HAP-1 (cell line): Measurements from ENCODE around the gene DTWD1.
"Not testable (repeated sequence)": the region's sequence is repeated elsewhere in the genome, so short reads cannot be mapped to it uniquely, and the experiment has no call there.

Experiments
- DNase-seq, 2 experiments: peaks; one replicate each; pipeline ENCODE4 v3.0.0-alpha.2; 2016 to 2020; ENCODE audit warnings: low spot score in 2 of 2
- H3K27me3 ChIP-seq: fragments of 250-450 bp; sonication (Bioruptor Pico); 2 replicates; pipeline ENCODE4 v1.5.1; 2020; ENCODE audit warnings: low read depth, mild to moderate bottlenecking, moderate library complexity
- H3K36me3 ChIP-seq: fragments of 250-450 bp; sonication (Bioruptor Pico); replicated peaks from 2 replicates; pipeline ENCODE4 v1.5.1; 2020; ENCODE audit warnings: mild to moderate bottlenecking
- H3K4me1 ChIP-seq: fragments of 250-450 bp; sonication (Bioruptor Pico); 2 replicates; pipeline ENCODE4 v1.5.1; 2020; ENCODE audit warnings: mild to moderate bottlenecking
- H3K4me3 ChIP-seq: fragments of 250-450 bp; sonication (Bioruptor Pico); 2 replicates; pipeline ENCODE4 v1.5.1; 2020; ENCODE audit warnings: mild to moderate bottlenecking, moderate library complexity
- H3K9me3 ChIP-seq: fragments of 250-450 bp; sonication (Bioruptor Pico); 2 replicates; pipeline ENCODE4 v1.5.1; 2020; ENCODE audit warnings: mild to moderate bottlenecking, moderate library complexity
- in situ Hi-C: fragments of 300-500 bp; cut with MboI; formaldehyde crosslinking; loops from 3 replicates; pipeline ENCODE4 v1.14.3; 2020; ENCODE audit warnings: low sequenced_read_pairs, inconsistent platforms, mixed read lengths

Gene DTWD1

DNA sequence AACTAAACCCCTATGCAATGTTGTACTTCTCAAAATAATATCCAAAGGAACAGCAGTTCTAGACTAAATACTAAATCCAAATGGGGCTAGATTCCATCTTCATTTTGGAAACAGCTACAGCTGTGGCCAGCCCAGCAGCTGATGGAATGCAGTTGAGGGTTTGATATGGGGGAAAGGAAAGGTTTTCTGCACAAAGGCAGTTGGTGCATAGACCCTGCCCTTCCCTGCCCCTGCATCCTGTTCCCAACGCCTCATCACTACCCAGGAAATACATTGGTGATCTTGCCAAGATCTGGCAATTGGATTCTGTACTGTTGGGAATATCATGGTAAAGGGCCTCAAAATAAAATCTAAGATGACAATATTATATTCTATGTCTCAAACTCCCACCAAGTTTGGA is 43.9 kb downstream of the DTWD1 start:
- H3K4me1 ChIP-seq = peaks cover 2% of the 10 kb centered on the region
- in situ Hi-C loops = no loop called here
- DNase-seq = no peak
- no peak overlapping the region for H3K4me3 ChIP-seq
- H3K27me3 ChIP-seq = no peaks in the 10 kb centered on the region
- H3K36me3 ChIP-seq = no peaks in the 10 kb centered on the region
- no peaks in the 10 kb centered on the region for H3K9me3 ChIP-seq

DNA sequence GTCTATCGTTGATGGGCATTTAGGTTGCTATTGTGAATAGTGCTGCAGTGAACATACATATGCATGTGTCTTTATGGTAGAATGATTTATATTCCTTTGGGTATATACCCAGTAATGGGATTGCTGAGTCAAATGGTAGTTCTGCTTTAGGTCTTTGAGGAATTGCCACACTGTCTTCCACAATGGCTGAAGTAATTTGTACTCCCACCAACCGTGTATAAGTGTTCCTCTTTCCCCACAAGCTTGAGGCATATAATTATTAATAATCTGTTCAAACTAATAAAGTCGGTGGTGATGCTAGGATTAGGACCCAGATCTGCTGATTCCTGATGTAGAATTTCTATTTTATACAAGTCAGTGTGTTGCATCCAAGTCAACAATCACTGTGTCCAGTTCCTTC is 45.6 kb downstream of the DTWD1 start:
- H3K27me3 ChIP-seq, DNase-seq, H3K4me3 ChIP-seq, in situ Hi-C loops, H3K36me3 ChIP-seq, H3K9me3 ChIP-seq: not testable (repeated sequence)
- peaks cover 15% of the 10 kb centered on the region for H3K4me1 ChIP-seq

DNA sequence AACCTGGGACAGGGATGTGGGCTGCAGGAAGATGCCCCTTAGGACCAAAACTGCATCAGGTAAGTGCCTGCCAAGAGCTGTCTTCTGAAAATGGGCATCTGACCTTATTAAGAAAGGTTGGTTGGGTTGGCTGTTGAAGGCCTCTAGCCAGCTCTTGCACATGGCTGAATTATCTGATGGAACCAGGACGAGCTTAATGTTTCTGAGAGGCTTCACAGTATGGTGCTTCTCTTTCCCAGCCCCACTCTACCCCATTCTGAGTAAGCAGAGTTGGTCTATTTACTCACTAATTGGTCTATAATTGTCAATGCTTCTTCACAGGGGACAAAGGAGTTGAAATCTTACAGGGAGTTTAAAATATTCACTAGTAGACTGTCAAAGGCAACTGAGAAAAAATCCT is 48.4 kb downstream of the DTWD1 start:
- Histone ChIP-seq H3K9me3 (no peaks in the 10 kb centered on the region), H3K4me1 (peaks cover 15% of the 10 kb centered on the region), H3K36me3 (no peaks in the 10 kb centered on the region), H3K27me3 (no peaks in the 10 kb centered on the region), H3K4me3 (no peak overlapping the region)
- DNase-seq = no peak
- in situ Hi-C loops = no loop called here

DNA sequence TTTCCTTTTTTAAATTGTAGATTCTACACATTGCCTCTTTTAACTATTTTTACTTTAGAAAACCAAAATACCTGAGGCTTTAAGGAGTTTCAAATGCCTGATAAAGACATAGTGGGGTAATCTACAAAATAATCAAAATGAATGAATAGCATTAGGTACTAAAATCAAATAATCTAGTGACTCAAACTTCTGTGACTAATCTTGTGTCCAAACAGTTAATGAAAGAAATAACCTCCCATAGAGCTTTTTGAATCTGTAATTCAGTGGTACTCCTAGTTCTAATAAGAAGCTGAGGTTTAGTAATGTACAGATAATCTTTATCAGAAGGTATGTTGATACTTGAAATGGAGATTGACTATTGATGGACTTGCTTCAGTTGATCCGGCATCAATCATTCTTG is 53.0 kb downstream of the DTWD1 start:
- in situ Hi-C loops = no loop called here
- peaks cover 21% of the 10 kb centered on the region for H3K4me1 ChIP-seq
- H3K27me3 ChIP-seq = no peaks in the 10 kb centered on the region
- no peak overlapping the region for H3K4me3 ChIP-seq
- H3K9me3 ChIP-seq = no peaks in the 10 kb centered on the region
- no peaks in the 10 kb centered on the region for H3K36me3 ChIP-seq
- no peak for DNase-seq

DNA sequence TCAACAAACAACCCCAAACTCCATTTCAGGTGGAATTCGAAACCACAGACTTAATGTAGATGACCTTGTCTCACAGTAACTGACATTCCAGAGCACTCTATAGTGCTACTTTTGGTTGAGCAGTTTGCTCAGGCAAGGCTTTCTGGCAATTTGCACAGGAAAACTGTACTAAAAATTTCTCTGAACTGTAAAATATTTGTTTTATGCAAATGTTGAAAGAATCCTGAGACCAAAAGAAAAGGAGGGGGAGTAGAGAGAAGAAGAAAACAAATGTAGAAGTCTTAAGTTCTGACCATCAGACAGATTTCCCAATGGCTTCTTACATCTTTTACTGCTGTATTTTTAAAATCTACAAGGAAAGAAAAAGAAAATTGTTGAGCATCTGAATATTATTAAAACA is 53.5 kb downstream of the DTWD1 start:
- no peaks in the 10 kb centered on the region for H3K9me3 ChIP-seq
- H3K36me3 ChIP-seq = no peaks in the 10 kb centered on the region
- in situ Hi-C loops = no loop called here
- H3K27me3 ChIP-seq = no peaks in the 10 kb centered on the region
- no peak for DNase-seq
- peaks cover 21% of the 10 kb centered on the region for H3K4me1 ChIP-seq
- no peak overlapping the region for H3K4me3 ChIP-seq

DNA sequence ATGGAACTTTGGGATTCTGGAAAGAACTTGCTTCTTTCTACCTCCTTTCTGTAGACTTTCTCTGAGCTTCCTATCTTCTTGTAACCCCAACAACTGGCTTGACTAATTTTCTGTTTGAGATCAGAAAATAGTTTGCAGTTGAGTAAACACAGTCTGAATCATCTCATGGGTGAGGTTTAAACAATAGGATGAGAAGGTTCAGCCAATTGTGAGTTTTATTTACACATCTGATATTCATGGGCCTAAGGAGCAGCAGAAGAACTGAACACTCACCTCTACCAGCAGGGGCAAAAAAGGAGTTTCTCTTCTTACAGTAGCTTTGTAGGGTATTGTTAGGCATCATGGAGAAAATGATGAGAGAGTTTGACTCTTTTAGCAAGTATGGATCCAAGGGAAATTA is 54.2 kb downstream of the DTWD1 start:
- peaks cover 15% of the 10 kb centered on the region for H3K4me1 ChIP-seq
- in situ Hi-C loops = no loop called here
- H3K36me3 ChIP-seq = no peaks in the 10 kb centered on the region
- no peaks in the 10 kb centered on the region for H3K27me3 ChIP-seq
- H3K4me3 ChIP-seq = no peak overlapping the region
- no peak for DNase-seq
- no peaks in the 10 kb centered on the region for H3K9me3 ChIP-seq

DNA sequence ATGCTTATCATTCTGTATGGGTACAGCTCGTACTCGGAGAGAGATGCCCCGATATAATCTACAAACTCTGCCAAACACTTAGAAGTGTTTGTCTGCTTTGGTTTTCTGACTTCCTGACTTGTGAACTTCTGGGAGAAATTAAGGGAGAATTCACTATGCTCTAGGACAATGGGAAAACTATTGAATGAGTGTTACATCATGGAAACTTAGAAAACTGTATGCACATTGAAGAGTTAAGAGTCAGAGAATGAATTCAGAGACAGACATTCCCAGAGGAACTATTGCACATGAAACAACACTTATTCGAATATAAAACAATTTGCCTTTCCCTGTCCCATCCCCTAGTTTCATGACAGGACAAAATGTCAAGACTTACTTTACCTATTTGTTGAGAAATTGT is 57.8 kb downstream of the DTWD1 start:
- H3K9me3 ChIP-seq = no peaks in the 10 kb centered on the region
- peaks cover 23% of the 10 kb centered on the region for H3K4me1 ChIP-seq
- no peak for DNase-seq
- H3K36me3 ChIP-seq = no peaks in the 10 kb centered on the region
- no peak overlapping the region for H3K4me3 ChIP-seq
- in situ Hi-C loops = no loop called here
- no peaks in the 10 kb centered on the region for H3K27me3 ChIP-seq

DNA sequence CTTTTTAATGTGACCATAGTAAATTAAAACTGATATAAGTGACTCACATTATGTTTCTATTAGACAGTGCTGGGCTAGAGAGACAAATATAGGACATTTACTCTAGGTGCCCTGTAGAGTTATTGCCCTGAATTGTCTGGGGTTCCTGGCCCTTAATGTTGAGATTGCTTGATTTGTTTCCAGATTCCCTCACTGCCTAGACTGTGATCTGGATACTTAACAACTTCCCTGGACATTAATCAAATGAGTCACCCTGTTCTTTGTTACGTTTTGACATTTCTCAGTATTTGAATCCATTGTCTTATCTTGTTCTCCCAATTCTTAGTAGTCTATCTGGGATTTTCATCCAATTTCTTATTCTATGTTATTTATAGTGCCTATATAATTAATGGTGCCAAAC is 65.8 kb downstream of the DTWD1 start:
- Histone ChIP-seq H3K4me1 (peaks cover 10% of the 10 kb centered on the region), H3K4me3 (no peak overlapping the region), H3K9me3 (no peaks in the 10 kb centered on the region), H3K27me3 (no peaks in the 10 kb centered on the region), H3K36me3 (no peaks in the 10 kb centered on the region)
- in situ Hi-C loops = no loop called here
- DNase-seq = no peak

DNA sequence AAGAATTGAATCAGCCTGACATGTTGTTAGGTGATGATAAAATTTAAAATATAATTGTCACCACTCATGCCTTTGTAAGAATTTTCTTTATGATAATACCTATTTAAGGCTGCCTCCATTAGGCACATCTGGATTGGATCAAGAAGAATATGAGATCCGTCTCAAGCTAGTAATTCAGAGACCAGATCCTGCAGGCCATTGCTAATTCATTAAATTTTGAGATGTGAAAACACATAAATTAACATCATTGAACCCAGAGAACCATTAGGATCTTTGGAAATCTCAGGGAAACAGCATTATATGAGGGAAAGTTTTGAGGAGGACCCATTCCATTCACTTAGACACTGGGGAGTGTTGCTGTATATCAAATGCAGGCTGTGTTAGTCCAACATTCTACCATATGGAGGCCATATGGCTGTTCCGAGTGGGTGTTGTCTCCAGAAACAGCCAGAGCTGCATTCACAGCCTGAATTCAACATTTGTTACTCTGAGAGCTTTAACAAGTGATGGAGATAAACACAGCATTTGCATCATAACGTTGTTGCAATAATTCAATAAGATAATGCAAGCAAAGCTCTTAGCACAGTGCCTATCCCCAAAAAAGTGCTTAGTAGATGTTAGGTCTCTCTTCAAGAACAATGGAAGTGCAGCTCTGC is 67.4 kb downstream of the DTWD1 start:
- no peaks in the 10 kb centered on the region for H3K36me3 ChIP-seq
- no peaks in the 10 kb centered on the region for H3K27me3 ChIP-seq
- no peaks in the 10 kb centered on the region for H3K9me3 ChIP-seq
- in situ Hi-C loops = no loop called here
- no peak for DNase-seq
- no peak overlapping the region for H3K4me3 ChIP-seq
- peaks cover 12% of the 10 kb centered on the region for H3K4me1 ChIP-seq

DNA sequence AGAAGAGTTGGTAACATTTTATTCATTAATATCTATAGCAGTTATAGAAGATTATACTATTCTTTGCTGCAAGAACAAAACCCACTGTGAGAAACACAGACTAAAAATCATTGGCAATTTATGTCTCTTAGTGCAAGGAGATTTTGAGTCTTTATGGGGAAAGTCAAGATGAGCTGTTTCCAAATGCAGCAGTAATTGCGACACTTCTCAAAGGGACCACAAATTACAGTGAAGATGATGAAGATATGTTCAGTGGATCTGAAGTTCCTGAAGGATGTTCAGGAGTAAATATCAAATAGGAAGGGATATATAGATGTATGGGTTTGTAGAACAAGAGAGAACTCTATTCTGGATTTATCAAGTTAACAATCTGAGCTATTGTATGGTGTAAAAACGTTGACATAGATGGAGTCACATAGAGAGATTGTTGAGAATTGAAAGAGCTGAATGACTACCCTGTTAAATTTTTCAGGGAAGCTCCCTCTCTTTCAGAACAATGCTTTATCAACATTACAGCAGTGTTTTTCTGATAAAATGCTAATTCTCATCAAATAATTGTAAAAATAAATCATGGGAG is 71.8 kb downstream of the DTWD1 start:
- in situ Hi-C loops = no loop called here
- no peak for DNase-seq
- H3K4me1 ChIP-seq = peaks cover 19% of the 10 kb centered on the region
- no peaks in the 10 kb centered on the region for H3K36me3 ChIP-seq
- H3K9me3 ChIP-seq = no peaks in the 10 kb centered on the region
- H3K27me3 ChIP-seq = no peaks in the 10 kb centered on the region
- no peak overlapping the region for H3K4me3 ChIP-seq

DNA sequence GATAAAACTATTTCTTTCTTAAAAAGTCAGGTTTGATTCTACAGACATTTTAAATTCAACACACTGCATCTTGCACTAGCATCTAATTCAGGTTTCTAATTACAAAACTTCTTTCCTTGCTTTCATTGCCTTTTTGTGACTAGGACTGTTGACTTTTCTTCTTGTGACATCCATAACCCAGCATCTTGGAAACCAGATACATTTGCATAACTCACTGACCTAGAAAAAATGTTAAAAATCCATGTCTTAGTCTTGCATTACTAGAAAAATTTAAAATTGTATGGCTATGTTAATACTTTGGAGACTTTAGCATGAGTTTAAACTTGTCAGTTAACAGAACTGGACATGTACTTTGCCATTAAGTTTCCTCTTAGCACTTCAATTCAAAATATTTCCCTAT is 72.7 kb downstream of the DTWD1 start:
- in situ Hi-C loops = no loop called here
- Histone ChIP-seq H3K4me3 (no peak overlapping the region), H3K36me3 (no peaks in the 10 kb centered on the region), H3K9me3 (no peaks in the 10 kb centered on the region), H3K4me1 (peaks cover 19% of the 10 kb centered on the region), H3K27me3 (no peaks in the 10 kb centered on the region)
- DNase-seq = peak in 1 of 2 experiments; percentile 12

DNA sequence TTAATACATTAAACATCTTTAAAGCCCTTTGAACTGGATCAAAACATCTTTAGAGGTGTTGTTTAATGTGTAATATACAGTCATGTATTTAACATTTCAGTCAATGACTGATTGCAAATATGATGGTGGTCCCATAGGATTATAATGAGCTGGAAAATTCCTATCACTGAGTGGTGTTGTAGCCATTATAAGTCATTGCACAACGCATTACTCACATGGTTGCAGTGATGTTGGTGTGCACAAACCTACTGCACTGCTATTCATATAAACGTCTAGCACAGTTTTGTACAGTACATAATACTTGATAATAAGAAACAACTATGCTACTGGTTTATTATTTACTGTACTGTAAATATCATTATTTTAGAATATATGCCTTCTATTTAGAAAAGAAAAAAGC is 75.6 kb downstream of the DTWD1 start:
- in situ Hi-C loops = no loop called here

DNA sequence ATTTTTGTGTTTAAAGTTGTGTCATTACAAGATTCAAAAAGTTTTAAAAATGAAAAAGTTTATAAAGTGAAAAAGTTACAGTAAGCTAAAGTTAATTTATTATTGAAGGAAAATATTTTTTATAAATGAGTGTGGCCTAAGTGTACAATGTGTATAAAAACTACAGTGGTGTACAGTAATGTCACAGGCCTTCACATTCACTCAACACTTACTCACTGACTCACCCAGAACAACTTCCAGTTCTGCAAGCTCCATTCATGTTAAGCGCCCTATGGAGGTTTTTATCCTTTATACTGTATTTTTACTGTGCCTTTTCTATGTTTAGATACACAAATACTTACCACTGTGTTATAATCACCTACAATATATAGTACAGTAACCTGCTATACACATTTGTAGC is 76.3 kb downstream of the DTWD1 start:
- no peak for DNase-seq
- in situ Hi-C loops = no loop called here
- no peaks in the 10 kb centered on the region for H3K27me3 ChIP-seq
- no peaks in the 10 kb centered on the region for H3K9me3 ChIP-seq
- H3K4me1 ChIP-seq = peaks cover 19% of the 10 kb centered on the region
- H3K4me3 ChIP-seq = no peak overlapping the region
- no peaks in the 10 kb centered on the region for H3K36me3 ChIP-seq

More for the DNA sequence above, 75.6 kb downstream of the DTWD1 start:
- no peaks in the 10 kb centered on the region for H3K9me3 ChIP-seq
- H3K27me3 ChIP-seq = no peaks in the 10 kb centered on the region
- peaks cover 19% of the 10 kb centered on the region for H3K4me1 ChIP-seq
- no peaks in the 10 kb centered on the region for H3K36me3 ChIP-seq
- no peak for DNase-seq
- H3K4me3 ChIP-seq = no peak overlapping the region

DNA sequence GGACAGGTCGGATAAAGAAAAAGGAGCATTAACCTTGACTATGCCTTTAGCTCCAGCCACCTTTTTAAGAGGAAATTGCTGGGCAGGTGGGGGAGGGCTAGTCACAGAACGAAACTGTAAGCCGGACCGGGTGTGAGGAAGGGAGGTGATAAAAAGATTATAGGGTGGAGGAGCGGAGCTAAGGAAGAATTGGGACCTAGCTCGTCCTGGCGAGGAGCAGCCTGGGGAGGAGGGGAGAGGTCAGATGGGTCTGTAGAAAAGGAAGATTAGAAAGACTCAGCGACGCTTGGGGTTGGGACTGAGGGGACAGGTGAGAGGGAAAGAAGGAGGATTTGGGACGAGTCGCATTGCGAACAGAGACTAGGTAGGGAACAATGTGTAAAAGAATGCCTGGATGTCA is 82.1 kb downstream of the DTWD1 start:
- in situ Hi-C loops, H3K27me3 ChIP-seq, DNase-seq, H3K4me1 ChIP-seq, H3K4me3 ChIP-seq, H3K36me3 ChIP-seq, H3K9me3 ChIP-seq: not testable (repeated sequence)
